Measurements from ENCODE around the gene KCNJ14. TPM values are rescaled to one million over a fixed set of nuclear protein-coding genes. Genes with fewer than 3 reads are reported as not detected.

KCNJ14 gene
- total RNA-seq, 4 donors from 2014 or later, result 0.19 to 1.9 (median 0.92) TPM

- H3K9me3 ChIP-seq, result no peaks in the 10 kb centered on the region
- peaks cover 14 to 18% of the 10 kb centered on the region in 2 donors for H3K4me1 ChIP-seq
- peak overlapping the region; percentile 76 to 99 (median 90) for H3K4me3 ChIP-seq
- H3K27ac ChIP-seq, result peak overlapping the region; percentile 89 to 95 (median 94)
- no peaks in the 10 kb centered on the region for H3K27me3 ChIP-seq
- intact Hi-C loops (cut with DNase I; ENCODE audit: low total_unique reads), result loop anchor here (1.0 to 10.0 kb wide), 5 partner anchors 24 to 1126 kb away; partner anchors contain the start of genes GRWD1, KDELR1, PRR12 and TMEM143
- DNase-seq, result peak; percentile 100
- no peak for TF ChIP-seq CTCF (IDR thresholded peaks at IDR 0.05 in 4 of 5, conservative IDR thresholded peaks at IDR 0.05 in 1 of 5)
- TF ChIP-seq POLR2A (IDR thresholded peaks at IDR 0.05), result no peak
- in situ Hi-C loops (cut with MboI; ENCODE audit: low sequenced_read_pairs in 4 of 4), result no loop called here
- H3K36me3 ChIP-seq, result peaks cover 0 to 36% of the 10 kb centered on the region in 2 donors
- peak; percentile 95 for ATAC-seq
Measured at GRCh38 chr19:48468772-48469288, 13.5 kb downstream of the KCNJ14 start.

GRCh38 chr19:48469289-48469881, 14.0 kb downstream of the KCNJ14 start, which contains the start of gene CYTH2:
Gene CYTH2, plus strand, starts transcription at chr19:48469369. Its CDS starts 139 bp downstream, at chr19:48469508.
- ATAC-seq, result peak; percentile 41 to 42
- peak within 1 kb of the TSS; percentile 76 to 99 (median 90) for H3K4me3 ChIP-seq
- peak; percentile 65 to 68 for DNase-seq
- H3K4me1 ChIP-seq, result peaks cover 14 to 18% of the 10 kb centered on the region in 2 donors
- no peaks in the 10 kb centered on the region for H3K27me3 ChIP-seq
- intact Hi-C loops (cut with DNase I; ENCODE audit: low total_unique reads) (loop anchor here (1.0 to 10.0 kb wide), 5 partner anchors 23 to 1125 kb away; partner anchors contain the start of genes GRWD1, KDELR1, PRR12 and TMEM143), in situ Hi-C loops (cut with MboI; ENCODE audit: low sequenced_read_pairs in 4 of 4) (no loop called here)
- peak within 1 kb of the TSS; percentile 89 to 95 (median 94) for H3K27ac ChIP-seq
- TF ChIP-seq CTCF (IDR thresholded peaks at IDR 0.05 in 4 of 5, conservative IDR thresholded peaks at IDR 0.05 in 1 of 5), result no peak
- peak; percentile 85 to 90 for TF ChIP-seq POLR2A (IDR thresholded peaks at IDR 0.05)
- H3K36me3 ChIP-seq, result peaks cover 0 to 42% of the 10 kb centered on the region in 2 donors
- no peaks in the 10 kb centered on the region for H3K9me3 ChIP-seq

GRCh38 chr19:48469934-48470680, 14.7 kb downstream of the KCNJ14 start:
- ATAC-seq (no peak), DNase-seq (no peak)
- no peak for TF ChIP-seq CTCF (IDR thresholded peaks at IDR 0.05 in 4 of 5, conservative IDR thresholded peaks at IDR 0.05 in 1 of 5)
- Histone ChIP-seq H3K9me3 (no peaks in the 10 kb centered on the region), H3K4me3 (peak overlapping the region; percentile 76 to 99 (median 90)), H3K27me3 (no peaks in the 10 kb centered on the region), H3K36me3 (peaks cover 0 to 49% of the 10 kb centered on the region in 2 donors), H3K4me1 (peaks cover 14 to 18% of the 10 kb centered on the region in 2 donors), H3K27ac (peak overlapping the region; percentile 89 to 95 (median 94))
- in situ Hi-C loops (cut with MboI; ENCODE audit: low sequenced_read_pairs in 4 of 4), result no loop called here
- intact Hi-C loops (cut with DNase I; ENCODE audit: low total_unique reads), result loop anchor here (1.0 to 10.0 kb wide), 5 partner anchors 23 to 1125 kb away; partner anchors contain the start of genes GRWD1, KDELR1, PRR12 and TMEM143

- Histone ChIP-seq H3K4me3 (peak overlapping the region in 1 of 4 donors; percentile 96), H3K27ac (no peak overlapping the region), H3K27me3 (no peaks in the 10 kb centered on the region), H3K4me1 (peaks cover 14 to 18% of the 10 kb centered on the region in 2 donors), H3K9me3 (no peaks in the 10 kb centered on the region), H3K36me3 (peaks cover 0 to 56% of the 10 kb centered on the region in 2 donors)
- DNase-seq, result no peak
- TF ChIP-seq CTCF (IDR thresholded peaks at IDR 0.05 in 4 of 5, conservative IDR thresholded peaks at IDR 0.05 in 1 of 5) (no peak), POLR2A (IDR thresholded peaks at IDR 0.05) (no peak)
- in situ Hi-C loops (cut with MboI; ENCODE audit: low sequenced_read_pairs in 4 of 4), result no loop called here
- intact Hi-C loops (cut with DNase I; ENCODE audit: low total_unique reads), result no loop called here
- no peak for ATAC-seq
Measured at GRCh38 chr19:48470856-48471255, 15.5 kb downstream of the KCNJ14 start.
